Dedifferentiated amniotic fluid mesenchymal stem cell (primary cell): Measurements from ENCODE around the gene GRAMD1A.

Experiments
- DNase-seq: peaks from one replicate; pipeline ENCODE4 v3.0.0-alpha.2; 2016; ENCODE audit errors: extremely low spot score

GRAMD1A gene

GRCh38 chr19:35074426-35075201 is 74.5 kb downstream of the GRAMD1A start:
- no peak for DNase-seq

- no peak for DNase-seq
Observed at GRCh38 chr19:35075202-35076025, 75.3 kb downstream of the GRAMD1A start.

- DNase-seq, result no peak
Observed at GRCh38 chr19:35076026-35076370, 75.9 kb downstream of the GRAMD1A start.
